DND-41 (cell line): ENCODE measurements around the gene FUOM.
"Not testable (repeated sequence)": the region's sequence is repeated elsewhere in the genome, so short reads cannot be mapped to it uniquely, and the experiment has no call there.

Experiments used
- ATAC-seq: fragments of 200-7000 bp; cut with Tn5 transposase; 3 replicates; pipeline ENCODE4 v1.9.1; 2021; ENCODE audit warnings: low read depth; ENCODE audit not compliant: insufficient read depth
- DNase-seq: peaks from one replicate; pipeline ENCODE4 v3.0.0-alpha.2; 2020
- H2AFZ ChIP-seq: 2 replicates; pipeline ENCODE4 v1.6.0; 2012; ENCODE audit warnings: low read depth, low read length
- H3K27ac ChIP-seq: 2 replicates; pipeline ENCODE4 v1.5.1; 2012; ENCODE audit warnings: low read length, inconsistent platforms
- H3K27me3 ChIP-seq: fragments of 200-600 bp; sonication (generic); 2 replicates; pipeline ENCODE4 v1.6.0; 2012; ENCODE audit warnings: low read length, mild to moderate bottlenecking, inconsistent platforms; ENCODE audit not compliant: insufficient read depth, poor library complexity
- H3K36me3 ChIP-seq: 2 replicates; pipeline ENCODE4 v1.5.1; 2012; ENCODE audit warnings: low read length, inconsistent platforms; ENCODE audit not compliant: insufficient read depth
- H3K4me1 ChIP-seq: 2 replicates; pipeline ENCODE4 v1.5.1; 2012; ENCODE audit warnings: mild to moderate bottlenecking, low read length; ENCODE audit not compliant: insufficient read depth
- H3K4me2 ChIP-seq: 2 replicates; pipeline ENCODE4 v1.6.0; 2012; ENCODE audit warnings: mild to moderate bottlenecking, moderate library complexity, low read length, inconsistent platforms; ENCODE audit not compliant: insufficient read depth
- H3K4me3 ChIP-seq, 2 experiments: fragments of 200-600 bp in 1 of 2; shearing (Covaris generic) in 1 of 2; 2 replicates each; pipeline ENCODE4 v1.5.1; 2012 to 2016; ENCODE audit warnings: inconsistent platforms in 2 of 2, low read length in 2 of 2, mild to moderate bottlenecking in 2 of 2, low read depth in 1 of 2, moderate library complexity in 1 of 2
- H3K79me2 ChIP-seq: 2 replicates; pipeline ENCODE4 v1.6.0; 2012; ENCODE audit warnings: low read length, inconsistent platforms; ENCODE audit not compliant: insufficient read depth
- H3K9ac ChIP-seq: 2 replicates; pipeline ENCODE4 v1.6.0; 2012; ENCODE audit warnings: low read depth, mild to moderate bottlenecking, inconsistent platforms, low read length, moderate library complexity
- H3K9me3 ChIP-seq: 2 replicates; pipeline ENCODE4 v1.5.1; 2012; ENCODE audit warnings: low read length, moderate library complexity, mild to moderate bottlenecking, inconsistent platforms; ENCODE audit not compliant: insufficient read depth, severe bottlenecking
- H4K20me1 ChIP-seq: 2 replicates; pipeline ENCODE4 v1.6.0; 2012; ENCODE audit warnings: low read length; ENCODE audit not compliant: insufficient read depth
- CTCF ChIP-seq: IDR thresholded peaks from 2 replicates; pipeline ENCODE4 v1.5.1; 2012; ENCODE audit warnings: borderline replicate concordance, low read length, moderate library complexity, mild to moderate bottlenecking; ENCODE audit not compliant: poor library complexity, severe bottlenecking; ENCODE audit errors: extremely low read depth
- EZH2 ChIP-seq: IDR thresholded peaks from 3 replicates; pipeline ENCODE4 v1.6.1; 2012; ENCODE audit warnings: borderline replicate concordance, low read depth, mild to moderate bottlenecking, moderate library complexity, low read length, inconsistent platforms; ENCODE audit not compliant: severe bottlenecking

Gene FUOM

GRCh38 chr10:133377818-133378250, 20.0 kb upstream of the FUOM start:
- no peaks in the 10 kb centered on the region for H3K79me2 ChIP-seq
- TF ChIP-seq CTCF (no peak), EZH2 (no peak)
- peaks cover 24% of the 10 kb centered on the region for H3K4me1 ChIP-seq
- ATAC-seq (peak; percentile 1; the same call in 1 of the 3 replicates), DNase-seq (no peak)
- peak overlapping the region; percentile 13 to 59; a peak in 3 of 4 replicates for H3K4me3 ChIP-seq
- no peaks in the 10 kb centered on the region for H3K36me3 ChIP-seq
- no peaks in the 10 kb centered on the region for H3K27me3 ChIP-seq
- H4K20me1 ChIP-seq, result no peaks in the 10 kb centered on the region
- H3K9me3 ChIP-seq, result no peaks in the 10 kb centered on the region
- peak overlapping the region; percentile 76 for H2AFZ ChIP-seq
- H3K27ac ChIP-seq, result no peak overlapping the region; the same call in 1 of the 2 replicates
- peak overlapping the region; percentile 81 for H3K4me2 ChIP-seq
- H3K9ac ChIP-seq, result peak overlapping the region; percentile 57

- Histone ChIP-seq H3K9me3 (no peaks in the 10 kb centered on the region), H3K27ac (no peak overlapping the region), H3K4me3 (peak overlapping the region in 1 of 2 experiments; percentile 59; a peak in 2 of 4 replicates), H3K4me1 (peaks cover 28% of the 10 kb centered on the region), H2AFZ (no peak overlapping the region), H4K20me1 (no peaks in the 10 kb centered on the region), H3K9ac (peak overlapping the region; percentile 57; the same call in 1 of the 2 replicates), H3K79me2 (peaks cover 3% of the 10 kb centered on the region), H3K4me2 (peak overlapping the region; percentile 81), H3K27me3 (no peaks in the 10 kb centered on the region), H3K36me3 (no peaks in the 10 kb centered on the region)
- ATAC-seq (no peak), DNase-seq (no peak)
- TF ChIP-seq CTCF (no peak), EZH2 (no peak)
These were observed 19.4 kb upstream of the FUOM start for GRCh38 chr10:133377025-133377817.

- not testable (repeated sequence) for H3K79me2 ChIP-seq, H3K36me3 ChIP-seq, ATAC-seq, H3K27me3 ChIP-seq, H3K4me3 ChIP-seq, H3K27ac ChIP-seq, DNase-seq, H4K20me1 ChIP-seq, H2AFZ ChIP-seq, H3K4me2 ChIP-seq, H3K9me3 ChIP-seq, H3K9ac ChIP-seq
- H3K4me1 ChIP-seq, result peaks cover 34% of the 10 kb centered on the region
These were observed 18.4 kb upstream of the FUOM start for GRCh38 chr10:133376183-133376582.

GRCh38 chr10:133375357-133376115, 17.7 kb upstream of the FUOM start:
- DNase-seq (no peak), ATAC-seq (no peak)
- H3K36me3 ChIP-seq, result peaks cover 6% of the 10 kb centered on the region
- no peak overlapping the region for H3K27ac ChIP-seq
- H2AFZ ChIP-seq, result no peak overlapping the region
- no peak overlapping the region for H3K9ac ChIP-seq
- H3K4me3 ChIP-seq, result no peak overlapping the region
- no peaks in the 10 kb centered on the region for H4K20me1 ChIP-seq
- no peak for TF ChIP-seq EZH2
- TF ChIP-seq CTCF, result no peak
- no peak overlapping the region for H3K4me2 ChIP-seq
- H3K4me1 ChIP-seq, result peaks cover 34% of the 10 kb centered on the region
- no peaks in the 10 kb centered on the region for H3K27me3 ChIP-seq
- H3K9me3 ChIP-seq, result no peaks in the 10 kb centered on the region
- peaks cover 6% of the 10 kb centered on the region for H3K79me2 ChIP-seq
